Stomach (tissue), 9 donors: Measurements from ENCODE around the gene RPL29. TPM values are rescaled to one million over a fixed set of nuclear protein-coding genes. Genes with fewer than 3 reads are reported as not detected.

Source experiments
- DNase-seq, 2 donors: peaks; one replicate each; pipeline versions ENCODE4 v3.0.0 to v3.0.0-alpha.2; 2013 to 2019
- H3K27ac ChIP-seq, 5 donors: fragments of 200-600 bp in 4 of 5; sonication (generic) in 4 of 5; one replicate each; pipeline ENCODE4 v1.5.1; 2013 to 2019; ENCODE audit warnings: mild to moderate bottlenecking in 1 of 5, moderate library complexity in 1 of 5
- H3K27me3 ChIP-seq, 3 donors: fragments of 200-600 bp; sonication (generic); one replicate each; pipeline ENCODE4 v1.5.1; 2017 to 2019; ENCODE audit warnings: mixed run types in 1 of 3
- H3K36me3 ChIP-seq, 4 donors: fragments of 200-600 bp; sonication (generic); 1 replicate in 3 of 4; 2 replicates in 1 of 4; pipeline ENCODE4 v1.5.1; 2016 to 2019
- H3K4me1 ChIP-seq, 4 donors: fragments of 200-600 bp; sonication (generic); one replicate each; pipeline ENCODE4 v1.5.1; 2016 to 2019
- H3K4me3 ChIP-seq, 4 donors: fragments of 200-600 bp; sonication (generic) in 3 of 4; one replicate each; pipeline ENCODE4 v1.5.1; 2016 to 2019; ENCODE audit warnings: mild to moderate bottlenecking in 1 of 4
- H3K9me3 ChIP-seq, 4 donors: fragments of 200-600 bp; sonication (generic); one replicate each; pipeline ENCODE4 v1.5.1; 2016 to 2019
- CTCF ChIP-seq, 7 experiments: fragments of 450-650 bp in 4 of 7; fragments of 200-600 bp in 3 of 7; sonication (generic) in 3 of 7; IDR thresholded peaks; one replicate each; pipeline ENCODE4 v1.5.1; 2016 to 2019; ENCODE audit warnings: antibody characterized with exemption in 7 of 7, control low read depth in 2 of 7, mild to moderate bottlenecking in 1 of 7
- EP300 ChIP-seq: sonication (generic); formaldehyde crosslinking; IDR thresholded peaks from one replicate; pipeline ENCODE4 v1.6.1; 2017; ENCODE audit warnings: antibody characterized with exemption
- POLR2A ChIP-seq, 4 donors: fragments of 450-650 bp; IDR thresholded peaks; one replicate each; pipeline ENCODE4 v1.6.1; 2016; ENCODE audit warnings: antibody characterized with exemption in 4 of 4, control low read depth in 2 of 4, mild to moderate bottlenecking in 1 of 4, moderate library complexity in 1 of 4
- POLR2AphosphoS5 ChIP-seq, 3 donors: sonication (generic); formaldehyde crosslinking; IDR thresholded peaks; one replicate each; pipeline ENCODE4 v1.6.1; 2016; ENCODE audit warnings: antibody characterized with exemption in 3 of 3
- WGBS, 5 donors: extraction: QIAGEN DNeasy Blood & Tissue Kit in 3 of 5; methylation state at CpG; one replicate each; pipeline versions ENCODE4 v1.1.5 to v1.1.7; 2013 to 2018; 5-methylcytosine and 5-hydroxymethylcytosine counted together
- intact Hi-C: fragments of 100-400 bp; cut with DNase I; formaldehyde crosslinking; loops from one replicate; pipeline ENCODE4 v1.15.1; 2023; ENCODE audit warnings: low total_unique reads
- polyA plus RNA-seq, 3 donors: library from polyadenylated mRNA; stranded (reverse); fragments of 200-250 nt; gene quantifications; one replicate each; pipeline ENCODE4 v1.2.3, GENCODE V29; 2013
- total RNA-seq, 5 donors: library from RNA; depleted of rRNA; stranded (reverse); fragments of >200 nt; gene quantifications; one replicate each; pipeline versions ENCODE4 v1.1.0 to v1.2.3, GENCODE V29; 2014 to 2016
- donor health status: healthy with polysubstance abuse.
- donor health status: Bipolar disorder and iron deficiency.
- donor health status: healthy.

Gene RPL29
- total and polyA plus RNA-seq, 8 donors: 144 to 3,071 (median 1,266) TPM

- H3K27ac ChIP-seq: no peak overlapping the region
- TF ChIP-seq POLR2AphosphoS5 (IDR thresholded peaks at IDR 0.05): no peak
- no peak for TF ChIP-seq EP300
- TF ChIP-seq POLR2A (IDR thresholded peaks at IDR 0.05): no peak
- TF ChIP-seq CTCF (IDR thresholded peaks at IDR 0.05): no peak
- no peaks in the 10 kb centered on the region for H3K36me3 ChIP-seq
- no peaks in the 10 kb centered on the region for H3K4me1 ChIP-seq
- DNase-seq: no peak
- WGBS, 5 donors: 74 to 85% (median 79%) methylated on average over 6 of the region's 6 CpGs
- no peaks in the 10 kb centered on the region for H3K27me3 ChIP-seq
- intact Hi-C loops: loop anchor here (5.0 kb wide), 1 partner anchor 118 kb away; no protein-coding TSS in a partner anchor
- no peaks in the 10 kb centered on the region for H3K9me3 ChIP-seq
- H3K4me3 ChIP-seq: no peak overlapping the region
Measured at GRCh38 chr3:52013802-52014598, 18.3 kb upstream of the RPL29 start.

GRCh38 chr3:52012699-52013098 lies 17.0 kb upstream of the RPL29 start:
- intact Hi-C loops: loop anchor here (5.0 kb wide), 1 partner anchor 120 kb away; no protein-coding TSS in a partner anchor
- DNase-seq: no peak
- 68 to 81% (median 73%) methylated on average over 7 of the region's 7 CpGs for WGBS, 5 donors
- Histone ChIP-seq H3K36me3 (no peaks in the 10 kb centered on the region), H3K4me3 (no peak overlapping the region), H3K27me3 (no peaks in the 10 kb centered on the region), H3K27ac (no peak overlapping the region), H3K9me3 (no peaks in the 10 kb centered on the region), H3K4me1 (no peaks in the 10 kb centered on the region)
- TF ChIP-seq CTCF (IDR thresholded peaks at IDR 0.05) (no peak), POLR2A (IDR thresholded peaks at IDR 0.05) (no peak), EP300 (no peak), POLR2AphosphoS5 (IDR thresholded peaks at IDR 0.05) (no peak)

- Histone ChIP-seq H3K27me3 (no peaks in the 10 kb centered on the region), H3K4me1 (peaks cover 9 to 11% (median 9%) of the 10 kb centered on the region in 4 donors), H3K4me3 (no peak overlapping the region), H3K36me3 (no peaks in the 10 kb centered on the region), H3K9me3 (no peaks in the 10 kb centered on the region), H3K27ac (no peak overlapping the region)
- TF ChIP-seq POLR2A (IDR thresholded peaks at IDR 0.05) (no peak), CTCF (IDR thresholded peaks at IDR 0.05) (no peak), POLR2AphosphoS5 (IDR thresholded peaks at IDR 0.05) (no peak), EP300 (no peak)
- intact Hi-C loops: loop anchor here (5.0 kb wide), 1 partner anchor 122 kb away; no protein-coding TSS in a partner anchor
- DNase-seq: no peak
Measured at GRCh38 chr3:52010431-52010830, 14.7 kb upstream of the RPL29 start.

- TF ChIP-seq CTCF (IDR thresholded peaks at IDR 0.05) (no peak), POLR2AphosphoS5 (IDR thresholded peaks at IDR 0.05) (no peak), POLR2A (IDR thresholded peaks at IDR 0.05) (no peak), EP300 (no peak)
- Histone ChIP-seq H3K27me3 (no peaks in the 10 kb centered on the region), H3K4me1 (peaks cover 14 to 17% (median 15%) of the 10 kb centered on the region in 4 donors), H3K9me3 (no peaks in the 10 kb centered on the region), H3K27ac (no peak overlapping the region), H3K36me3 (no peaks in the 10 kb centered on the region), H3K4me3 (no peak overlapping the region)
- 46 to 74% (median 71%) methylated on average over 4 of the region's 4 CpGs for WGBS, 5 donors
- intact Hi-C loops: no loop called here
- no peak for DNase-seq
Measured at GRCh38 chr3:52007291-52007690, 11.6 kb upstream of the RPL29 start.
